ENCODE data around the gene CAMK2N2.
"Not testable (repeated sequence)": the region's sequence is repeated elsewhere in the genome, so short reads cannot be mapped to it uniquely, and the experiment has no call there.

Gene CAMK2N2

GRCh38 chr3:184272269-184272668 lies 10.9 kb upstream of the CAMK2N2 start:
- FAIRE-seq, result no peak

DNA sequence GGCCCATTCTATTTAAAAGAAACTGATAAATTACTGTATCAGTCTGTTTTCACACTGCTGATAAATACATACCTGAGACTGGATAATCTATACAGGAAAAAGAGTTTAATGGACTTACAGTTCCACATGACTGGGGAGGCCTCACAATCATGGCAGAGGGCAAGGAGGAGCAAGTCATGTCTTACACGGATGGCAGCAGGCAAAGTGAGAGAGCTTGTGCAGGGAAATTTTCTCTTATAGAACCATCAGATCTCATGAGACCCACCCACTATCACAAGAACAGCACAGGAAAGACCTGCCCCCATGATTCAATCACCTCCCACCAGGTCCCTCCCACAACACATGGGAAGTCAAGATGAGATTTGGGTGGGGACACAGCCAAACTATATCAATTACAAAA lies 5.9 kb upstream of the CAMK2N2 start:
- FAIRE-seq, result not testable (repeated sequence)

DNA sequence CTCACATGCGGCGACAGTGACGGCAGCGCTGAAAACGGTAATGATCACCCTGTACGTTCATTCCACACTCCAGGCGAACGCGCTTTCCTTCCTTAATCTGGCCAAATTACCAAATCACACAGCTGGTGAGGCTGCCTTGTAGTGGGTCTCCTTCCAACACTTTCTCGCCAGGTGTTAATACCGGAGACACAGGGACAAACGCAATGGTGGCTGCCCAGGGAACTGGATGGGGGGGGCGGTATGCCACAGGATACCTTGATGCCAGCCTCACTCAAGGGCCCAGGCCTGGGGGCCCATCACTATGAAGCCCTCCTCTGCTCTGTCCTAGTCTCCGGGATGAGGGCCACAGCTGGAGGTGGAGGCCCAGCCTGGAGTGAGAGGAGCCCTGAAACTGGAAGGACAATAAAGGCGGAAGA lies 1.4 kb upstream of the CAMK2N2 start:
- no peak for FAIRE-seq

DNA sequence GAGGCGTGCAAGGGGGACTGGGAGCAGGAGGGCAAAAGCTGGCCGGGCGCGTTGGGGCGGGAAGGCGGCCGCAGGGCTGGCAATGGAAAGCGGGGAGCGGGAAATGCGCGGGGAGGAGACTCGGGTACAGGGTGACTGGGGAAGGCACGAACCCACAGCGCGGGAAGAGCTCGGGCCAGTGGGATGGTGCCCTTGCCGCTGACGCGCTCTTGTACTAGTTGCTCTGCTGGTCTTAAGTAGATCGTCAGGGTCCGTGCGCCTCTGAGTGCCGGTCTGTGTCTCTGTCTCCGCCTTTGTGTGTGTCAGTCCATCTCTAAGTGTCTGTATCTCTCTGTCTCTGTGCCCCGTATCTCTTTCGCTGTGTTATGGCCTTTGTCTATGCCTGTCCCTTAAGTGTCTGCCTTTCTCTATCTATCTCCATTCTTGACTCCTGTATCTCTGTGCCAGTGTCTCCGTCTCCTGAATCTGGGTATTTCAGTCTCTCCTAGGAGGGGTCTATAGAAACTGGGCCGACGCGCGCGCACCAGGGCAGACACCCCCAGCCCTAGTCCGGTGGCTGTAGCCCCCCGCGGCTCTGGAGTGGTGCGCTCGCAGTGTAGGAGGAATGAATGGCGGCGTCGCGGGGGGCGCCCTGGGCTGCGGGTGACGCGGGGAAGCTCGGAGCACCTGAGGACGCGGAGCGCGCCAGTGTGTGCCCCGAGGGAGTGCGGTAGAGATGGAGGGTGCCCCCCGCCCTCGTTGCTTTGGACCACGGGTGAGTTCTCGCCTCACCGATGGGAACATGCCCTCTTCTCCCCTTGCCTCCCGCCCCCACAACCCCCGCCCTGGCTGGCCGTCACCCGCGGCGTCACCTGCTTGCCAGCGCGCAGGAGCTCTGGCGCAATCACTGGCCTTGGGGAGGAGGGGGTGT lies 756 bp upstream of the CAMK2N2 start:
- FAIRE-seq, result no peak

DNA sequence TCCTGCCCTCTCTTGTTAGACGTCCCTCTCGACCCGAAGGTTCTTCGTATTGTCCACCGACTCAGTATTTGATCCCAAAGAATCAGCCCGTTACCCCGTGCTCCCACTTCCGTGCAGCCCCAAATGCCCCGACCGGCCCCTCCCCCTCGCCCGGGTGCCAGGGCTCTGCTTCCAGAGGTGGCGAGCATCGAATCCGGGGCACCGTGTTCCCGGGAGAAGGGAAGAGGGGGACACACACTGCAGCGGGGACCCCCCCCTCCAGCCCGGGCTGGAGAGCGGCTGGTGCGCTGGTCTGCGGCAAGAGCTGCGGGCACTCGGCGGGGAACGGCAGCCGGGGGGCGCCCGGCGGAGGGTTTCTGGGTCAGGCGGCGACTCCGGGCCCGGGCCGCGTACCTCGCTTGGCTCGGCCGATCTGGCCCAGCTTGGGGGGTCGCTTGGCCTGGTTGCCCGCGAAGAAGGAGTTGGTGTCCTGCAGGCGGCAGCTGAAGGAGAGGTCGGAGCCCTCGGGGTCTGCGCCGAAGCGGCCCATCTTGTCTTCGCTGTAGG lies 556 bp downstream of the CAMK2N2 start:
- FAIRE-seq, result no peak

DNA sequence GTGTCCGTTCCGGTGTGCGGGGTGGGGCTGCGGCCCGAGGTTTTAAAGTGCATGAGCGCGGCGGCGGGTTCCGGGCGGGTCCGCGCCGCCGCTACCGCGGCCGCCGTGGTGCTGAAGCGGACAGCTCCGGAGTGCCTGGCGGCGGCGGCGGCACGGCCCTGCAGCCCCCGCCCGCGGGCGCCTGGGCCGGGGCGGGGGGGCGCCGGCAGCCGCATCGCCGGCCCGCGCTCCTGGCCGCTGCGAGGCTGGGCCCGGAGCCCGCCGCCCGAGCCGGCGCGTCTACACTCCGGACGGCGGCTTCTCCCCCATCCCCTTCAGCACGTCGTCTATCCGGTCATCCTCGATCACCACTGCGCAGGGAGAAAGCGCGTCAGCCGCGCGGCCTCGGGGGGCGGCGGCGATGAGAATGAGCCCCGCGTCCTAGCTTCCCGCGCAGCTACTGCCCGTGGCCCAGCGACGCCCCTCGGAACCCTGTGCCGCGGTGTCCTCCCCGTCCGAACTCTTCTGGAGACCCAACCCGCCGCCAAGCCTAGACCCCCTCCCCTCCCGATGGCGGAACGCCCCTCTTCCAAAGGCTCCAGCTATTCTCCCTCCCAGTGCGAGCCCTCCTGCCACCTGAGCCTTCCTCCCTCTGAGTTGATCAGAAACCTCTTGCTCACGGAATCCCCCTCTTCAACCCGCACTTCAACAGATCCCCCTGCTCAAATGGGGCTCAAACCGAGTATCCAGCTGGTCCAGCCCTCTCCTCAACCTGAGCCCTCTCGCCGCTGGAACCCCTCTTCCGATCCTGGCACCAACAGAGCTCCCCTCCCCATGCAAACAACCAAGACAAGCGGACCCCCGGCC lies 1.3 kb downstream of the CAMK2N2 start:
- FAIRE-seq, result no peak

DNA sequence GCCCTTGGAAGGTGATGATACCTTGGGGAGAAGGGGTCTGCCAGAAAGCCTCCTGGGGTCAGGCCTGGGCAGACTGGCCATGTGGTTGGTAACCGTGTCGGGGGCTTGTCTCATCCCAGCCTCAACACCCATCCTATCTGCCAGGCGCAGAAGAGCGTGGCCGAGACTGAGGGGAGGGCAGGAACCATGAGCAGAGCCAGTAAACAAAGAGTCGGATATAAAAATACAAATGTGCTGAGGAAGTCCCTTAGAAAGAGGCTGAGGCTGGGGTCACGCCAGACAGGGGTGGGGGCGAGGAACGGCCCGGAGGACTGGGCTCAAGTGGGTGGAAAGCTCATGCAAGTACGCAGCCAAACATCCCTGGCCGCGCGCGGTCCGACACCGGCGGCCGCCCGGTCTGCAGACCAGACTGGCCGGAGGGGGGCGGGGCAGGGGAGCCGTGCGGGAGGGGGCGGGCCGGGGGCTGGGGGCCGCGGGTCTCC lies 1.9 kb downstream of the CAMK2N2 start:
- no peak for FAIRE-seq

GRCh38 chr3:184258926-184259325 lies 2.4 kb downstream of the CAMK2N2 start:
- FAIRE-seq, result no peak

GRCh38 chr3:184257083-184257915 lies 4.1 kb downstream of the CAMK2N2 start:
- no peak for FAIRE-seq

DNA sequence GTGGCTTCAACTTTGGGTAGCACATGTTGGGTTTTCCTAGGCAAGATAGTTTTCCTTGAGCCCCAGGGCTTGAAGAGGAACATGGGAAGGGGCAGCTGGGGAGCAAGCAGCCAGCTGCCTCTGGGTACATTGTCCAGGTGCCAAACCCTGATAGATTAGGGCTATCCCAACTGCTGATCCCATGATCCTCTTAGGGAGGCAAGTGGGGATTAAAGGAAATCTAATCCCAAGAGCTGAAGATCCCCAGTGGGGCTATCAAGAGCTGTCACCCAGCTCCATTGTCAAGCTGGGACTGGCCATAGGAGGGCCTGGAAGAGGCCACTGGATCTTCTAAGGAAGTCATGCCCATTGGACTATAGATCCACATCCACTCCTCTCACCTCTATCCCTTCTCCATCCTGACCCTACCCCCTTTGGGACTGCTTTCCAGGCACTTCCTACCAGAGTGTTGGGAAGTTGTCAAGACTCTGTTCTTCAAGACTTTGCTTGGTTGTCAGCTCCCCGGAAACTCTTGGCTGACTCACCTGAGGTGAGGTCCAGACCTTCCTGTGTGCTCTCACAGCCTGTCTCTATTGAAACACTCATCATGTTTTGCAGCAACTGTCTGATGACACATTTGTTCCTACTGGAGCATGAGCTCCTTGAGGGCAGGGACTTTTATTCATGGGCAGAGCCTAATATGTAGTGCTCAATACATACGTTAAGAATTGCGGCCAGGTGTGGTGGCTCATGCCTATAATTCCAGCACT lies 5.9 kb downstream of the CAMK2N2 start:
- FAIRE-seq, result no peak

DNA sequence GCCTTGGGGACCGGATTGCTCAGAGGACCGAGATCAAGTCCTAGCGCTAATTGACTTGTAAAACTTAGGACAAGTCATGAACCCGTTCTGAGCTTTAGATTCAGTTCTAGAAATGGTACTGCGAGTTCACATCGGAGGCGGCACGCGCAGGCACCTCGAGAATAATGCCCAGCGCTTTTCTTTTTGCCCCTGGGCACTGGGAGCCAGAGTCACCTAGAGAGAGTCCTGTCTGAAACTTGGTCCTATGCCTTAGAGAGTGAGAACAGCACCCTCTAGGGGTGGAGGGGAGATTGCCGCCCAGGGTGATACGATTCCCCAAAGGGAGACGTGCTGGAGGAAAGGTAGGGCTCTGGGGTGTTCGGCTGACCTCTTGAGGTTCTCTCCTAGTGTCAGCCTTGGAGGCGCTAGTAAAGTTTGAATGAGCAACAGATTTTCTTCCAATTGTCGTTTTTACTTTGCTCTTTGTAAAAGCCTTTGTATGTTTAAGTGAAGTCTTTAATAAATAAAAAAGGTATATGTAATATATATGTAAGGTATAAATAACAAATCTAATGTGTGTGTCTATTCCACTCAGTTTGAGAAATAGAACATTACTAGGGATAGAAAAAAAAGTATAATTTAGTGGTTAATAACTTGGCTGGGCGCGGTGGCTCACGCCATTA lies 11.1 kb downstream of the CAMK2N2 start:
- peak; percentile 87 for FAIRE-seq

DNA sequence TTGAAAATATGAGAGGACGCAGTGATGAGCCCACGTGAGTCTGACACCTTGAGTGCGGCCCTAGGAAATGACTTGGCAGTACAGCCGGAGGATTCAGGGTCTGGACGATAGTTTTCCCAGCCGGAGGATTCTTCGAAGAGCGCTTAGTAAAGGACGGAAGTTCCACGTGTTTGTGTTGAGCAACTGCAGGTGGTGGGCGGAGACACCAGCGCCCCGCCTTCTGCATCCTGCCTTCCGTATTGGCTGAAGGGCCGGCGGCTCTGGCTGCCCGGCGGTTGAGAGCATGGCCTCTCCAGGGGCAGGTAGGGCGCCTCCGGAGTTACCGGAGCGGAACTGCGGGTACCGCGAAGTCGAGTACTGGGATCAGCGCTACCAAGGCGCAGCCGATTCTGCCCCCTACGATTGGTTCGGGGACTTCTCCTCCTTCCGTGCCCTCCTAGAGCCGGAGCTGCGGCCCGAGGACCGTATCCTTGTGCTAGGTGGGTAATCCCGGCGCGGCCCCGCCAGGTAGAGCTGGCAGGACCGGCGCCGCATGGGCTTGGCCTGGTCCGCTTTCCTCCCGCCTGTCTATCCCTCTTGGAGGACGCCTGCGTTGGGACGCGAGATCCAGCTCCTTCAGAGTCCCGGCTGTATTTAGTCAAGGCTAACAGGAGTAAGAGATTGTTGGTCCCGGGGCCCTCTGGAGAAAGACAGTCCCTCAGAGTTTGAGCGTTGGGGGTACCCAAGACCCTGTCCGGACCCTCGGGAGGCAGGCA lies 11.8 kb downstream of the CAMK2N2 start, which contains the start of gene EEF1AKMT4:
EEF1AKMT4 (plus strand) TSS at position 261 of the 755 bp plus-strand sequence; CDS start at position 284, 23 bp downstream.
- peak; percentile 96 for FAIRE-seq

GRCh38 chr3:184248454-184249411 lies 12.6 kb downstream of the CAMK2N2 start, which contains the start of gene ALG3:
TSS of gene ALG3 (minus strand) at chr3:184248962. CDS start at chr3:184248940, 22 bp downstream.
- FAIRE-seq, result no peak

DNA sequence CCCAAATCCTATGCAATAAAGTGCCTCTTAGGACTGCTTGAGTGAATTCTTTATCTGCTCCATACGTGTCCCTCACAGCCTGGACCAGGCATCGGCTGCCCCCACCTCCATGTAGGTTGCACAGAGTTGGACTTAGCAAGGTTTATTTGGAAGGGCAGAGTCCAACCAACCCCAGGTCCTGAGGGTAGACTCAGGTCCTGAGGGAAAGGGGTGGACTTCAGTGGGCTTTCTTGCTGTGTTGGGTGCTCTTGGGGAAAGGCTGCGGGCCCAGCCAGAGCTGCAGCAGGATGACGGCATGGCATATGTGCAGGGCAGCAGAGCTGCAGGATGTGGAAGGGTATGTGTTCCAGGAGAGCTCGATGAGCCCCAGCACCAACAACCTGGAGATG lies 19.1 kb downstream of the CAMK2N2 start:
- no peak for FAIRE-seq

DNA sequence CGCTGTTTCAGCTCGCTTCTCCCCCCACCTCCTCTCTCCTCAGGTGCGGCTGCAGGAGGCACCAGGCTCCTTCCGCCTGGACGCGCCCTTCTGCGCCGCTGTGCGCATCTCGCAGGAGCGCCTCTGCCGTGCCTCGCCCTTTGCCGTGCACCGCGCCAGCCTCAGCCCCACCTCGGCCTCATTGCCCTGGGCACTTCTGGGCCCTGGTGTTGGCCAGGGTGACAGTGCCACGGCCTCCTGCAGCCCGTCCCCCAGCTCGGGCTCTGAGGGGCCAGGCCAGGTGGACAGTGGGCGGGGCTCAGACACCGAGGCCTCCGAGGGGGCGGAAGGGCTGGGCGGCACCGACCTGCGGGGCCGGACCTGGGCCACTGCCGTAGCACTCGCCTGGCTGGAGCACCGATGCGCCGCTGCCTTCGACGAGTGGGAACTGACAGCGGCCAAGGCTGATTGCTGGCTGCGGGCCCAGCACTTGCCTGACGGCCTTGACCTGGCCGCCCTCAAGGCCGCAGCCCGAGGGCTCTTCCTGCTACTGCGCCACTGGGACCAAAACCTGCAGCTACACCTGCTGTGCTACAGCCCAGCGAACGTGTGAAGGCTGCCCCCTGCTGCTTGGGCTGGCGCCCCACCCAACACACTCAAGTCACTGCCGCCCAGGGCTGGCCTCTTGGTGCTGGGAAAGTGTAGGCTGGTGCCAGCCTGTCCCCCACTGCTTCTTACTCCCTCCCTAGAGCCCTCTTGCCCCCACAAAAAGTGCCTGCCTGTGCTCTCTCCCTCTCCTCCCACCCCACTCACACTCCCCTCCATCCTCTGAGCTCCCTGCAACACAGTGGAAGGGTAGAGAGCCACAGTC lies 19.7 kb downstream of the CAMK2N2 start:
- no peak for FAIRE-seq

DNA sequence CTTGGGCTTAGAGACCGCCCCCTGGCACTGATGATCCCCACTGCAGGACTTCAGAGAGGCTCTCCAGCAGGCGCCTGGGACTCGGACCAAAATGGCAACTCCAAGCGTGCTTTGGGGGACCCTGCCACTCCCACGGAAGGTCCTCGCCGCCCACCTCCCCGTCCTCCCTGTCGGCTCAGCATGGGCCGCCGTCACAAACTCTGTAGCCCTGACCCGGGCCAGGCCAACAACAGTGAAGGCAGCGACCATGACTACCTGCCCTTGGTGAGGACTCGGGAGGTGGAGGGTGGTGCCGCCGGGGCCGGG lies 20.3 kb downstream of the CAMK2N2 start:
- FAIRE-seq, result no peak

DNA sequence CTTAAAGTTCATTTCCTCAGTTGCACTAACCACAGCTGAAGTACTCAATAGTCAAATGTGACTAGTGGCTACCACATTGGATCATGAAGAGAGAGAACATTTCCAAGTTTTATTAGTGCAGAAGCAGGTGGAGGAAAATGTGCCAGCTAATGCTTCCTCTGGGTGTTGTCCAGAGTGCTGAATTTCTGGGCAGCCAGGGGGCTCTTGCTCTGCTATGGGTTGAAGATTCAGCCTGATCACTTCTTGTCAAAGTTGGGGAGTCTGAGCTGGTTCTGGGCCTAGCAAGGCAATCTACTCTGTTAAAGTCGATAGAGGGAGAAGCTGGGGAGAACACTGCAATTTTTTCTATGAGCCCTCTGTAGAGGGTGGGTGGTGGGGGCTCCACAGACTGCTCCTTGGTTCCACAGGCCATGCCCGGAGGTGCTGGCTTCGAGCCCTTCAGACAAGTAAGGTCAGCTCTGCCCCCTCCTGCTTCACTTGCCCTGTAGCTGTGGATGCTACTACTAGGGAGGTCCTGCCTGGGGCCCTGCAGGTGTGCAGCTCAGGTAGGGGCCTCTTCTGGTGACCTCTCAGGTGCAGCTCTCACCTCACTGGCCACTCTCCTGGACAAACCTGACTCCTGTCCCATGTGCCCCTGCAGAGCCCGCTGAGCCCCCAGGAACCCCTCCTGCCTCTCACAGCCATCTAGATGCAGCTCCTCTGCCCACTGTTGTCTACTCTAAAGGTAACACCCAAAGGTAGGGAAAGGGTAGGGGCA lies 20.8 kb downstream of the CAMK2N2 start:
- peak; percentile 56 for FAIRE-seq

All from G401.6 (cell line).